HepG2 (cell line): ENCODE results near the gene CDV3. TPM values are rescaled to one million over a fixed set of nuclear protein-coding genes. Genes with fewer than 3 reads are reported as not detected.

Source experiments
- CREM ChIP-seq, 2 experiments: sonication (generic) in 1 of 2; formaldehyde crosslinking in 1 of 2; IDR thresholded peaks; 2 replicates each; pipeline versions ENCODE4 v1.4.0 to v1.6.1; 2016 to 2020; ENCODE audit warnings: antibody characterized with exemption in 1 of 2, mild to moderate bottlenecking in 1 of 2, missing genetic modification reagents in 1 of 2
- E2F1 ChIP-seq: sonication (generic); formaldehyde crosslinking; IDR thresholded peaks from 2 replicates; pipeline ENCODE4 v1.5.0; 2020; ENCODE audit warnings: missing genetic modification reagents
- FOSL2 ChIP-seq: sonication (generic); formaldehyde crosslinking; IDR thresholded peaks from 2 replicates; pipeline ENCODE4 v1.4.0; 2020; ENCODE audit warnings: missing genetic modification reagents
- FOXA1 ChIP-seq, 2 experiments: fragments of 450-650 bp in 1 of 2; sonication (generic) in 1 of 2; formaldehyde crosslinking in 1 of 2; IDR thresholded peaks; 2 replicates each; pipeline versions ENCODE4 v1.4.0 to v1.6.1; 2016 to 2020; ENCODE audit warnings: missing genetic modification reagents in 1 of 2
- FOXK2 ChIP-seq: fragments of 450-650 bp; IDR thresholded peaks from 2 replicates; pipeline ENCODE4 v1.6.1; 2016
- GATAD2A ChIP-seq: IDR thresholded peaks from 2 replicates; pipeline ENCODE4 v1.6.1; 2016
- HDAC2 ChIP-seq: sonication (generic); formaldehyde crosslinking; IDR thresholded peaks from 2 replicates; pipeline ENCODE4 v1.4.0; 2020; ENCODE audit warnings: missing genetic modification reagents
- HOMEZ ChIP-seq: IDR thresholded peaks from 2 replicates; pipeline ENCODE4 v1.6.1; 2016; ENCODE audit warnings: low read depth
- MXD3 ChIP-seq: IDR thresholded peaks from 2 replicates; pipeline ENCODE4 v1.6.1; 2016; ENCODE audit warnings: mild to moderate bottlenecking, missing biosample characterization, missing genetic modification reagents
- RXRA ChIP-seq: sonication (generic); formaldehyde crosslinking; IDR thresholded peaks from 2 replicates; pipeline ENCODE4 v1.5.1; 2020; ENCODE audit warnings: missing genetic modification reagents
- SALL1 ChIP-seq: sonication (generic); formaldehyde crosslinking; IDR thresholded peaks from 2 replicates; pipeline ENCODE4 v1.8.0; 2022; ENCODE audit warnings: mild to moderate bottlenecking, missing genetic modification reagents
- SP2 ChIP-seq: sonication (generic); formaldehyde crosslinking; IDR thresholded peaks from 2 replicates; pipeline ENCODE4 v1.5.1; 2020; ENCODE audit warnings: mild to moderate bottlenecking, missing genetic modification reagents
- THAP9 ChIP-seq: sonication (generic); formaldehyde crosslinking; IDR thresholded peaks from 2 replicates; pipeline ENCODE4; 2020; ENCODE audit warnings: missing genetic modification reagents, mild to moderate bottlenecking, borderline replicate concordance
- ZNF44 ChIP-seq: sonication (generic); formaldehyde crosslinking; IDR thresholded peaks from 2 replicates; pipeline ENCODE4 v1.5.1; 2020; ENCODE audit warnings: mild to moderate bottlenecking, missing genetic modification reagents
- ZNF460 ChIP-seq: sonication (generic); formaldehyde crosslinking; IDR thresholded peaks from 2 replicates; pipeline ENCODE4 v1.5.1; 2020; ENCODE audit warnings: missing genetic modification reagents, mild to moderate bottlenecking, borderline replicate concordance
- ZNF710 ChIP-seq: sonication (generic); formaldehyde crosslinking; IDR thresholded peaks from 2 replicates; pipeline ENCODE4 v1.5.0; 2020; ENCODE audit warnings: mild to moderate bottlenecking, missing genetic modification reagents, borderline replicate concordance
- ZNF891 ChIP-seq: sonication (generic); formaldehyde crosslinking; IDR thresholded peaks from 2 replicates; pipeline ENCODE4 v1.5.0; 2020; ENCODE audit warnings: mild to moderate bottlenecking, missing genetic modification reagents
- polyA plus RNA-seq, 8 experiments: library from polyadenylated mRNA; depleted of rRNA in 3 of 8; stranded (reverse) in 7 of 8; unstranded in 1 of 8; fragments of >200 nt; fragmentation: Illumina TruSeq in 4 of 8; extraction: Trizol in 4 of 8; gene quantifications; 2 replicates each; pipeline versions ENCODE4 v1.2.1 to v1.2.3, GENCODE V29; 2011 to 2016; ENCODE audit warnings: low read depth in 4 of 8, missing spikeins in 1 of 8, mixed read lengths in 1 of 8; ENCODE audit not compliant: insufficient read depth in 1 of 8
- total RNA-seq, 5 experiments: library from RNA; depleted of rRNA; stranded (reverse); fragments of >200 nt; fragmentation: Illumina TruSeq; extraction: Trizol; gene quantifications; 2 replicates each; pipeline ENCODE4 v1.2.3, GENCODE V29; 2016; ENCODE audit warnings: low read depth in 1 of 5

The CDV3 gene
- total and polyA plus RNA-seq, 2 of the 13 experiments (the other 11 are each of a cell fraction or from before 2014, with no cell fraction given) = 46.6 to 145 TPM

- TF ChIP-seq E2F1 (CRISPR knock-in tag) (peak; percentile 43; the same call in 1 of the 2 replicates), SP2 (CRISPR knock-in tag) (peak; percentile 66), FOSL2 (CRISPR knock-in tag) (peak; percentile 24; the same call in 1 of the 2 replicates), THAP9 (CRISPR knock-in tag) (peak; percentile 30; the same call in 1 of the 2 replicates), ZNF891 (CRISPR knock-in tag) (0 out of 2 replicates have a peak, but pooled peaks have one; percentile 29), FOXA1 (IDR thresholded peaks at IDR 0.05) (no peak), FOXA1 (CRISPR knock-in tag; IDR thresholded peaks at IDR 0.05) (0 out of 2 replicates have a peak, but pooled peaks have one; percentile 5), GATAD2A (CRISPR knock-in tag) (peak; percentile 56), ZNF44 (peak; percentile 81; the same call in 1 of the 2 replicates), CREM (IDR thresholded peaks at IDR 0.05) (peak; percentile 75; the same call in 1 of the 2 replicates), CREM (CRISPR knock-in tag; IDR thresholded peaks at IDR 0.05) (no peak), ZNF710 (CRISPR knock-in tag) (peak; percentile 25; the same call in 1 of the 2 replicates), MXD3 (0 out of 2 replicates have a peak, but pooled peaks have one; percentile 10), ZNF460 (no peak), HDAC2 (CRISPR knock-in tag) (peak; percentile 51; the same call in 1 of the 2 replicates), FOXK2 (peak; percentile 61; the same call in 1 of the 2 replicates), RXRA (CRISPR knock-in tag) (peak; percentile 48; the same call in 1 of the 2 replicates), HOMEZ (CRISPR knock-in tag) (peak; percentile 44; the same call in 1 of the 2 replicates), SALL1 (CRISPR knock-in tag) (peak; percentile 49)
These were observed 345 bp upstream of the CDV3 start (continued) for GRCh38 chr3:133573054-133573628.
